Sigmoid colon (tissue), 4 donors: ENCODE results near the gene FIGNL2.

ENCODE experiments used
- CTCF ChIP-seq, 4 experiments: fragments of 450-650 bp in 3 of 4; fragments of 200-600 bp in 1 of 4; IDR thresholded peaks; one replicate each; pipeline ENCODE4 v1.5.1; 2016 to 2019; ENCODE audit warnings: antibody characterized with exemption in 4 of 4, mild to moderate bottlenecking in 3 of 4, moderate library complexity in 2 of 4
- EP300 ChIP-seq, 4 donors: sonication (generic); formaldehyde crosslinking; IDR thresholded peaks; one replicate each; pipeline ENCODE4 v1.6.1; 2017; ENCODE audit warnings: antibody characterized with exemption in 4 of 4
- POLR2A ChIP-seq, 2 donors: fragments of 450-650 bp; IDR thresholded peaks; one replicate each; pipeline ENCODE4 v1.6.1; 2016; ENCODE audit warnings: antibody characterized with exemption in 2 of 2, mild to moderate bottlenecking in 2 of 2, moderate library complexity in 2 of 2

DNA sequence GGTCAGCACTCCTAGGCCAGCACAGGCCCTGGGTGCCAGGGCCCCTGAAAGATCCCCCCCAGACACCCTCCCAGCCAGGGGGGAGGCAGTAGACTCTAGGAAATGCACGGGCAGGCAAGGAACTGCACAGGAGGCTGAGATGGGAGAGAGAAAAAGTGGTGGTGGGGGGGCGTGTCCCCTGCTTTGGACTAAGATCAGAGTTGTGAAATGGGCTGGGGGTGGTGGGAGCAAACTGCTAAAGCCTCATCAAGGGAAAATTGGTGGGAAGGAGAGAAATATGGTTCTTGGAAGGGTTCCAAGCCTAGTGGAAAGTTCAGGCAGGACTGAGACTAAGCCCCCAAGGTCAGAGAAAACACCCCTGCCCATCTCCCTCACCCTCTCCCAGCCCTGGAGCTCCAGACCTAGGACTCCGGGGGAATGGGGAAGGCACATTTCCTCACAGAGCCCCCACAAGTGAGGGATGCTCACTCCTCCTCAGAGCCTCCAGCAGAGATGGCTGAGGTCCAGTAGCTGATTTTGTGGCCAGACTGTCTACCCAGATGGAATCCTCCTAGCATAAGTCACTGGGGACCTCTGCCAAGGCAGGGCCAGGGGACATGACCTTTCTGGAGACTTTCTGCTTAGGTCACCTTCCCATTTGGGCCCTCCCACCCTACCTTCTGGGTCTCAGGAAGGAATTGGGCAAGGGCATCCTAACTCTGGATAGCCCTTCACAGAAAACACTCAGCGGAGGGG is 29.8 kb downstream of the FIGNL2 start:
- TF ChIP-seq EP300 (IDR thresholded peaks at IDR 0.05) = no peak
- TF ChIP-seq CTCF (IDR thresholded peaks at IDR 0.05) = no peak
- TF ChIP-seq POLR2A (IDR thresholded peaks at IDR 0.05) = no peak
